ENCODE data around the gene PPHLN1.

- TF ChIP-seq CTCF (IDR thresholded peaks at IDR 0.05) (no peak), POLR2A (IDR thresholded peaks at IDR 0.05) (no peak)
Measured at GRCh38 chr12:42396473-42397259, 70.7 kb downstream of the PPHLN1 start.

Measured in sigmoid colon (tissue), 3 donors.